ENCODE data around the gene ADH7.
"Not testable (repeated sequence)": the region's sequence is repeated elsewhere in the genome, so short reads cannot be mapped to it uniquely, and the experiment has no call there.

Gene ADH7

DNA sequence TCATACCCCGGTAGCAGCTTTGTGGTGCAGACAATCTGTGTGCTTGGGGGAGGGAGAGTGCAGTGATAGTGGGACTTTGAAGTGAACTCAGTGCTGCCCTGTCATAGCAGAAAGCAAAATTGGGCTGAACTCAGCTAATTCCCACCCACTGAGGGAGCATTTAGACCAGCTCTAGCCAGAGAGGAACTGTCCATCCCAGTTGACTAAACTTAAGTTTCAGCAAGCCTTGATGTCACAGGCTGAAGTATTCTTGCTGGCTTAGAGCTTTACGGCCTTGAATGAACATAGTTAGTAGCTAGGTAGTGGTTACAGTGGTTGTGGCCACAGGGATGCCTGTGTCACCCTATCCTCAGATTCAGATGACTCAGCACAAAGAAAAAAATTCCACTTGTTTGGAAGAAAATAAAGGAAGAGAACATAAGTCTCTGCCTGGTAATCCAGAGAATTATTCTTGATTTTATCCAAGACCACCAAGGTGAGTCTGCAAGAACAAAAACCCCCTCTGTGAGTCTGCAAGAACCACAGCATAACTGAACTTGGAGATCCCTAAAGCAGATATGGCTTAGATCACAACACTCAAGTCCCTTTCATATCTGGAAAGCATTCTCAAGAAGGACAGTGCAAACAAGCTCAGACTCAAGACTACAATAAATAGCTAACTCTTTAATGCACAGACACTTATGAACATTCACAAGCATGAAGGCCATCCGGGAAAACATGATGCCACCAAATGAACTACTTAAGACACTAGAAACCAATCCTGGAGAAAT is 39.4 kb downstream of the ADH7 start:
- Histone ChIP-seq H3K9ac (ENCODE audit: low read depth, low read length) (no peak overlapping the region), H3K36me3 (ENCODE audit: insufficient read depth, low read depth, low read length) (no peaks in the 10 kb centered on the region), H3K27ac (ENCODE audit: low read length) (no peak overlapping the region)

DNA sequence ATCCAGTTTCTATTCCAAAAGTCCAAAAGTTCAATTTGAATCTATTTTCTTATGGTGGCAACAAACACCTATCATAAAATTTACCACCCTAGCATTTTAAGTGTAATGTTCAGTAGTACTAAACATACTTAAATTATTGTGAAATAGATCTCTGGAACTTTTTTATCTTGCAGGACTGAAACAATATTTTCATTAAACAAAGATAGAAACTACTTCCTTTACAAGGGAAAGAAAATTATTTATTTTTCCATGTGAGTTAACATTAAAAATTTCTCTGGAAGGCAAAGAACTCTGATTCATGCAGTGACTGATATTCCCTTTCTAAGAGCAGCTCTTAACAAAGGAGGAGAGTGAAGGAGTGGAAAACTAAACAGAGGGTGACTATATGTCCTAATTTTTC is 40.2 kb downstream of the ADH7 start:
- H3K4me1 ChIP-seq (ENCODE audit: insufficient read depth, low read length), result no peaks in the 10 kb centered on the region

More for the DNA sequence above, 39.4 kb downstream of the ADH7 start:
- no peaks in the 10 kb centered on the region for H3K4me1 ChIP-seq (ENCODE audit: insufficient read depth, low read length)
- H3K27me3 ChIP-seq (ENCODE audit: insufficient read depth, low read length), result no peaks in the 10 kb centered on the region
- H3K9me3 ChIP-seq (ENCODE audit: insufficient read depth, low read depth, low read length), result peaks cover 7% of the 10 kb centered on the region
- no peak overlapping the region for H3K4me3 ChIP-seq (ENCODE audit: low read length)

DNA sequence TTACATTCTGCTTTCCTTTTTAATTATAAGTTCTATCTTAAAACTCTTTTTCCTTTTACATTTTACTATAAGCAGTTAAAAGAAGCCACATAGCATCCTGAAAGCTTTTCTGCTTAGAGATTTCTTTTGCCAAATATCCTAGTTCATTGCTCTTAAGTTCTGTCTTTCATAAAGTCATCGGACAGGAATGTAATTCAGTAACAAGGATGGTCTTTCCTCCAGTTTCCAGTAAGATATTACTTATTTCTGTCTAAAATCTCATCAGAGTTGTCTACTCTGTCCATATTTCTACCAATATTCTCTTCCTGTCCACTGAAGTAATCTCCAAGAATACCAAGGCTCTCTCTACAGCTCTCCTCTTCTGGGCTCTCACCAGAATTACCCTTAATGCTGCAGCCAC is 45.1 kb downstream of the ADH7 start:
- Histone ChIP-seq H3K9ac (ENCODE audit: low read depth, low read length) (no peak overlapping the region), H3K36me3 (ENCODE audit: insufficient read depth, low read depth, low read length) (no peaks in the 10 kb centered on the region), H3K27ac (ENCODE audit: low read length) (no peak overlapping the region)

More for the DNA sequence above, 40.2 kb downstream of the ADH7 start:
- Histone ChIP-seq H3K36me3 (ENCODE audit: insufficient read depth, low read depth, low read length) (no peaks in the 10 kb centered on the region), H3K27me3 (ENCODE audit: insufficient read depth, low read length) (no peaks in the 10 kb centered on the region), H3K27ac (ENCODE audit: low read length) (no peak overlapping the region), H3K9ac (ENCODE audit: low read depth, low read length) (no peak overlapping the region), H3K4me3 (ENCODE audit: low read length) (no peak overlapping the region), H3K9me3 (ENCODE audit: insufficient read depth, low read depth, low read length) (peaks cover 8% of the 10 kb centered on the region)

DNA sequence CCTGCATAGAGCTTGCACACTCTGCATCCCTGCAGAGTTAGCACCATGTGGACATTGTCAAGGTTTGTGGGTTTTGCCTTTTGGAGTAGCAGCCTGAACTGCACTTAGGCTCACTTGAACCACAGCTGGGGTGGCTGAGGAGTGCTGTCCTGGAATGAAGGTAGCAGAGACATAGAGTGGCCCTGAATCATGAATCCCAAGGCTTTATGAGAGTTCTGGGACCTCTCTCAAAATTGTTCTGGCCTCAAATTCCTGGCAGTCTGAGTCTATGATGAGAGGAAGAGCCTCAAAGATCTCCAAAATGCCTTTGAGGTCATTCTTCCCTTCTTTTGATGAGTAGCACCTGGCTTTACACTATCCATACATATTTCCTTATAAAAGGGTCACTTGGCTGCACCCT is 45.5 kb downstream of the ADH7 start:
- Histone ChIP-seq H3K4me3 (ENCODE audit: low read length) (no peak overlapping the region), H3K27me3 (ENCODE audit: insufficient read depth, low read length) (no peaks in the 10 kb centered on the region), H3K27ac (ENCODE audit: low read length) (no peak overlapping the region), H3K4me1 (ENCODE audit: insufficient read depth, low read length) (no peaks in the 10 kb centered on the region), H3K9me3 (ENCODE audit: insufficient read depth, low read depth, low read length) (peaks cover 7% of the 10 kb centered on the region; the same call in 1 of the 2 replicates), H3K36me3 (ENCODE audit: insufficient read depth, low read depth, low read length) (no peaks in the 10 kb centered on the region), H3K9ac (ENCODE audit: low read depth, low read length) (no peak overlapping the region)

More for the DNA sequence above, 45.1 kb downstream of the ADH7 start:
- Histone ChIP-seq H3K9me3 (ENCODE audit: insufficient read depth, low read depth, low read length) (peaks cover 7% of the 10 kb centered on the region; the same call in 1 of the 2 replicates), H3K4me1 (ENCODE audit: insufficient read depth, low read length) (no peaks in the 10 kb centered on the region), H3K27me3 (ENCODE audit: insufficient read depth, low read length) (no peaks in the 10 kb centered on the region), H3K4me3 (ENCODE audit: low read length) (no peak overlapping the region)

DNA sequence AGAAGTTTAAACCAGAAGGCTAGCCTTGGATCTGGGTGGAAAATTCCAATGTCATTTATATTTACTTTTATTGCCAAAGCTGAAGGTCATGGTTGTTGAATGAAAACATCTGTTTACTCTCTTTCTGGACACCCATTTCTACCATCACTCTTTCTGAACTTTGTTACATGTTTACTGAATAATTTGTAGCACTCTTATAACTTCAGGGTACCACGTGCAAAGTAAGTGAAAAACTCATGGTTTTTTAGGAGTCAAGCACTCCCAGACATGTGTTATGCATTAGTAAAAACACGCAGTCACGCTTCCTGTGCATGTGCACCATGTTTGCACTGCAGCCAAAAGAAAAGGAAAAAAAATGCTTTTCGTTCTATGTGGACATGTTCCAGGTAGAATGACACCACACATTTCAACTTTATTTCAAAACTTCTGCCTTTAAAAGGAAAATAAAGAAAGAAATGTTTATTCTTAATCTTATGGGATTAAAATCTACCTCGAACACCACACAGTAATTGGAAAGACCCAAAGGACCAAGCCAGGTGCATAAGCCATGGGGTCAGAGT is 51.2 kb downstream of the ADH7 start:
- Histone ChIP-seq H3K36me3 (ENCODE audit: insufficient read depth, low read depth, low read length) (no peaks in the 10 kb centered on the region), H3K9ac (ENCODE audit: low read depth, low read length) (no peak overlapping the region), H3K4me1 (ENCODE audit: insufficient read depth, low read length) (no peaks in the 10 kb centered on the region), H3K4me3 (ENCODE audit: low read length) (no peak overlapping the region), H3K27ac (ENCODE audit: low read length) (no peak overlapping the region), H3K9me3 (ENCODE audit: insufficient read depth, low read depth, low read length) (no peaks in the 10 kb centered on the region), H3K27me3 (ENCODE audit: insufficient read depth, low read length) (no peaks in the 10 kb centered on the region)

DNA sequence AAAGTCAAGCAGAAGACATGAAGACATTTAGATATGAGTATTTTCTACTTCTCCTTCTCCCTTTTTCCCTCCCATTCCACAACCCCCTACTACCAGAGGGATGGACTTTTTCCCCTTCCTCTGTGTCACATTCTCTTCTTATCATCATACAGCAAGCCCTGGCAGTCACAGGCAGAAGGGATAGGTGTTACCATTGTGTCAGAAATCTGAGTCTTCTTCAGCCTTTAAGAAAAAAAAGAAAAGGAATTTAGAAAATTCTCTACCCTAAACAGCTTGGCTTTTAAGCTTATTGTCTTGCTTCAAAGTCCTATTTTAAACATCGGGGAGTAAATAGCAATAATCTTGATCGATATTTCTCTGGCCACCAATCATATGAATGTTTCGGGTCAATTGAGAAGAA is 51.7 kb downstream of the ADH7 start:
- H3K27ac ChIP-seq (ENCODE audit: low read length), result no peak overlapping the region
- no peak overlapping the region for H3K9ac ChIP-seq (ENCODE audit: low read depth, low read length)
- no peaks in the 10 kb centered on the region for H3K4me1 ChIP-seq (ENCODE audit: insufficient read depth, low read length)
- H3K27me3 ChIP-seq (ENCODE audit: insufficient read depth, low read length), result no peaks in the 10 kb centered on the region
- H3K4me3 ChIP-seq (ENCODE audit: low read length), result no peak overlapping the region
- H3K36me3 ChIP-seq (ENCODE audit: insufficient read depth, low read depth, low read length), result no peaks in the 10 kb centered on the region
- no peaks in the 10 kb centered on the region for H3K9me3 ChIP-seq (ENCODE audit: insufficient read depth, low read depth, low read length)

DNA sequence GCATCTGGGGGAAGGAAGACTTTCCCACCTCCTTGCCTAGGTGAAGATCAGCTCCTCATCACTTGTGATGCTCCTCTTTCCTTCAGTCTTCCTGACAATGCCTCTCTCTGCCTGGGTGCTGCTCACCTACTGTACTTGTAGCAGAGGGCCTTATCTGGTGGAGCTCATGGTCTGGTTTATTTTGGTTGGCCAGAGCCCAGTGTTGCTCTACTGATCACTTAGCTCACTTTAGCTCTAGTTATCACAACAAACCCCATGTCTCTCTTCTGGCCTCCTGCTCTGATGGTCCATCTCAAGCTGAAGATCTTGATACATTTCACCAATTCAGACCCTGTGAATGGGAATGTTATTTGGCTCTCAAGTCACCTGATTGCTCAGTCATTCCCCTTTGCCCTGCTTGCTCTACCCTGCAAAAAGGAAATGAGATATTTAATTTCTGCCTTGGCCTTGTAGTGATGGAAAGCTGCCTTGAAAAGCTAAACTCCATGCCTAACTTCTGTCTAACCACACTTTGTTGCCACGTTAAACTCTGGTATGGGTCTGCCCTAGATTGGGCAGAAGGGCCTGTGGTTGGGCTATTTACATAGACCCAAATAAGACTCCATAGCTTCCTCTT is 52.3 kb downstream of the ADH7 start:
- Histone ChIP-seq H3K4me3 (ENCODE audit: low read length) (no peak overlapping the region), H3K36me3 (ENCODE audit: insufficient read depth, low read depth, low read length) (no peaks in the 10 kb centered on the region), H3K27me3 (ENCODE audit: insufficient read depth, low read length) (no peaks in the 10 kb centered on the region), H3K4me1 (ENCODE audit: insufficient read depth, low read length) (no peaks in the 10 kb centered on the region), H3K9me3 (ENCODE audit: insufficient read depth, low read depth, low read length) (no peaks in the 10 kb centered on the region), H3K9ac (ENCODE audit: low read depth, low read length) (no peak overlapping the region), H3K27ac (ENCODE audit: low read length) (no peak overlapping the region)

DNA sequence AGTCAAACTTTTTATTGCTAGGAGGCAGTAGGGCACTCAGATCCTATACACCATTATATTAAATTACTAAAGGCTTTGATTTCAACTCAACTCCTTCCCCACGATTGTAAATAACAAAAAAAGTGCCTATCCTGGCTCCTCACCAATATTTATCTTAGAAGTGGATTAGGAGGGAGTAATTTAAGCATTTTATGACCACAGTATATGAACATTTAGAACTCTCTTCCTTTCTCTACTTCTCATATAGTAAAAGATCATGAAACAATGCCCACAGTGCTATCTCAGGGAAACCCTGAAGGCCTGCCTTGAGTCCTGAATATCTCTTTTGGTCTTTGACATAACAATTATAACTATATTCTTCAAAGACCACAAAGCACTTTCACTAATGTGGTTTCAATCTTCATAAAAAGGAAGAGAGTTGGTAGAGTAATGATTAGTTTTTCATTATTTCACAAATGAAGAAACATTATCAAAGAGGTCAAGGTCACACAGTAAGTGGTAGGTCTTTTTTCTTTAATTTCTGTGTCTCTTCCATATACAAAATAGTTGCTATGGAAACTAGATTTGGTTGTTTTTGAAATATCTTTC is 53.5 kb downstream of the ADH7 start:
- H3K4me1 ChIP-seq (ENCODE audit: insufficient read depth, low read length), result no peaks in the 10 kb centered on the region
- no peaks in the 10 kb centered on the region for H3K9me3 ChIP-seq (ENCODE audit: insufficient read depth, low read depth, low read length)
- no peak overlapping the region for H3K9ac ChIP-seq (ENCODE audit: low read depth, low read length)
- H3K36me3 ChIP-seq (ENCODE audit: insufficient read depth, low read depth, low read length), result no peaks in the 10 kb centered on the region
- H3K4me3 ChIP-seq (ENCODE audit: low read length), result no peak overlapping the region
- H3K27me3 ChIP-seq (ENCODE audit: insufficient read depth, low read length), result no peaks in the 10 kb centered on the region
- H3K27ac ChIP-seq (ENCODE audit: low read length), result no peak overlapping the region

DNA sequence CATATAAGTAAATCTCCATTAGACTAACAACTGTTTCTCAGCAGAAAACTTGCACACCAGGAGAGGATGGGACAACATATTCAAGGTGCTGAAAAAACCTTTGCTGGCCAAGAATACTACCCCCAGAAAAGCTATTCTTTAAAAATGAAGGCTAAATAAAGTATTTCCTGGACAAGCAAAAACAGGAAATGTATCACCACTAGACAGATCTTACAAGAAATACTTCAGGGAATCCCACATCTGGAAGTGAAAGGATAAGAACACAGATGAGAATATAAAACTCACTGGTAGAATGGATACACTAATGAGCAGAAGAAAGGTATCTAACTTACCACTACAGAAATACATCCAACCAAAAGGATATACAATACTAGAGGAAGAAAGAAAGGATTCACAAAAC is 55.6 kb downstream of the ADH7 start:
- Histone ChIP-seq H3K9me3 (ENCODE audit: insufficient read depth, low read depth, low read length) (no peaks in the 10 kb centered on the region; the same call in 1 of the 2 replicates), H3K27ac (ENCODE audit: low read length) (no peak overlapping the region), H3K9ac (ENCODE audit: low read depth, low read length) (no peak overlapping the region), H3K4me3 (ENCODE audit: low read length) (no peak overlapping the region), H3K27me3 (ENCODE audit: insufficient read depth, low read length) (no peaks in the 10 kb centered on the region), H3K4me1 (ENCODE audit: insufficient read depth, low read length) (no peaks in the 10 kb centered on the region), H3K36me3 (ENCODE audit: insufficient read depth, low read depth, low read length) (no peaks in the 10 kb centered on the region)

DNA sequence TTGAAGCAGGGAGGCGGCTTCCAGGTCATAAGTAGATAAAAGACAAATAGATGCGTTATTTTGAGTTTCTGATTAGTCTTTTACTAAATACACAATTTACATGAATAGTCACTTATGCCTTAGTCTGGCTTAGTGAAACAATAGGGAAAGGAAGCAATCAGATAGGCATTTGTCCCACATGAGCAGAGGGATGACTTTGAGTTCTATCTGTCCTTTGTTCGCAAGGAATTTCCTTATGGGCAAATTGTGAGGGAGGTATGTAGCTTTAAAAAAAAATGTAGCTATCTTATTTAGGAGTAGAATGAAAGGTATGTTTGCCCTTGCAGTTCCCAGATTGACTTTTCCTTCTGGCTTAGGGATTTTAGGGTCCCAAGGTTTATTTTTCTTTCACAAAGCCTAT is 56.3 kb downstream of the ADH7 start:
- Histone ChIP-seq H3K4me3 (ENCODE audit: low read length) (no peak overlapping the region), H3K4me1 (ENCODE audit: insufficient read depth, low read length) (no peaks in the 10 kb centered on the region), H3K36me3 (ENCODE audit: insufficient read depth, low read depth, low read length) (no peaks in the 10 kb centered on the region), H3K27ac (ENCODE audit: low read length) (no peak overlapping the region), H3K27me3 (ENCODE audit: insufficient read depth, low read length) (no peaks in the 10 kb centered on the region), H3K9ac (ENCODE audit: low read depth, low read length) (no peak overlapping the region), H3K9me3 (ENCODE audit: insufficient read depth, low read depth, low read length) (no peaks in the 10 kb centered on the region; the same call in 1 of the 2 replicates)

DNA sequence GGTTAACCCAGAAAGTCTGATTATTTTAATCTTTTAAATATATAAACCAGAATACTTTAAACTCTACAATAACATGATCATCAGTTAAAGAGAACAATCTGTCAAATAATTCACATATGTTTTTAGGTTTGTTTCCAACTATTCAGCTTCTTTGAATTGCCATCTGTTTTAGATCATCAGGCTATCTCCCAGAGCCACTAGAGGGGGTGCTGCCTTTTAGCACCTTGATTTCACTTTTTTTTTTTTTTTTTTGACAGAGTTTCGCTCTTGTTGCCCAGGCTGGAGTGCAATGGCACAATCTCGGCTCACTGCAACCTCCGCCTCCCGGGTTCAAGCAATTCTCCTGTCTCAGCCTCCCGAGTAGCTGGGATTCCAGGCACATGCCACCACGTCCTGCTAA is 57.8 kb downstream of the ADH7 start:
- not testable (repeated sequence) for H3K27ac ChIP-seq (ENCODE audit: low read length); H3K27me3 ChIP-seq (ENCODE audit: insufficient read depth, low read length); H3K4me1 ChIP-seq (ENCODE audit: insufficient read depth, low read length); H3K9ac ChIP-seq (ENCODE audit: low read depth, low read length); H3K4me3 ChIP-seq (ENCODE audit: low read length); H3K36me3 ChIP-seq (ENCODE audit: insufficient read depth, low read depth, low read length)
- H3K9me3 ChIP-seq (ENCODE audit: insufficient read depth, low read depth, low read length), result peaks cover 11% of the 10 kb centered on the region

DNA sequence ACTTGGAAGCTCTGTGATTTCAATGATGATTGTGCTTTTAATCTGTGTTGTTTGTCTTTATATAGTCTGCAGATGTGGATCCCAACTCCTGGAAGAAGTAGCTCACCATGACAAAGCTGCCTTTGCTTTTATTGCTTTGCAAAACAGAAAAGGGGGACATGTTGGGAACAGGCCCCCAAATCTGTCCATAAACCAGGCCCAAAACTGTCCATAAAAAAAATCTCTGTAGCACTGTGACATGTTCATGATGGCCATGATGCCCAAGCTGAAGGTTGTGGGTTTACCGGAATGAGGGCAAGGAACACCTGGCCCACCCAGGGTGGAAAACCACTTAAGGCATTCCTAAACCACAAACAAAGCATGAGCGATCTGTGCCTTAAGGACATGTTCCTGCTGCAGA is 62.7 kb downstream of the ADH7 start:
- H3K36me3 ChIP-seq (ENCODE audit: insufficient read depth, low read depth, low read length); H3K4me3 ChIP-seq (ENCODE audit: low read length); H3K4me1 ChIP-seq (ENCODE audit: insufficient read depth, low read length); H3K9ac ChIP-seq (ENCODE audit: low read depth, low read length); H3K27ac ChIP-seq (ENCODE audit: low read length); H3K27me3 ChIP-seq (ENCODE audit: insufficient read depth, low read length): not testable (repeated sequence)
- peaks cover 14% of the 10 kb centered on the region for H3K9me3 ChIP-seq (ENCODE audit: insufficient read depth, low read depth, low read length)
